Urinary bladder (tissue), 4 donors: ENCODE data around the gene SNRPB2. TPM values are rescaled to one million over a fixed set of nuclear protein-coding genes. Genes with fewer than 3 reads are reported as not detected.

ENCODE experiments used
- DNase-seq: peaks from one replicate; pipeline ENCODE4 v3.0.0-alpha.2; 2015; ENCODE audit errors: extremely low spot score
- H3K27ac ChIP-seq: one replicate; pipeline ENCODE4 v1.5.1; 2013; ENCODE audit warnings: low read depth, mild to moderate bottlenecking, moderate library complexity
- H3K36me3 ChIP-seq: one replicate; pipeline ENCODE4 v1.6.1; 2013; ENCODE audit warnings: mild to moderate bottlenecking, moderate library complexity; ENCODE audit not compliant: insufficient read depth
- H3K4me1 ChIP-seq: one replicate; pipeline ENCODE4 v1.6.1; 2013; ENCODE audit warnings: mild to moderate bottlenecking, moderate library complexity; ENCODE audit not compliant: insufficient read depth
- H3K4me3 ChIP-seq: one replicate; pipeline ENCODE4 v1.5.1; 2013; ENCODE audit warnings: low read depth, low read length
- WGBS: extraction: QIAGEN DNeasy Blood & Tissue Kit; methylation state at CpG from one replicate; pipeline ENCODE4 v1.1.7; 2013; 5-methylcytosine and 5-hydroxymethylcytosine counted together
- polyA plus RNA-seq: library from polyadenylated mRNA; stranded (reverse); fragments of 200-250 nt; gene quantifications from one replicate; pipeline ENCODE4 v1.2.3, GENCODE V29; 2013
- total RNA-seq: library from RNA; depleted of rRNA; stranded (reverse); fragments of >200 nt; gene quantifications from one replicate; pipeline ENCODE4 v1.2.3, GENCODE V29; 2014
- donor health status: healthy with polysubstance abuse.
- donor health status: healthy.

SNRPB2 gene
- total and polyA plus RNA-seq, 2 donors: 59.8 to 68.3 TPM

- Histone ChIP-seq H3K4me1 (no peaks in the 10 kb centered on the region), H3K4me3 (no peak within 1 kb of the TSS), H3K36me3 (no peaks in the 10 kb centered on the region), H3K27ac (no peak within 1 kb of the TSS)
- WGBS: 34% methylated on average over 5 of the region's 5 CpGs
- no peak for DNase-seq
Measured at GRCh38 chr20:16748308-16748900, 18.6 kb downstream of the SNRPB2 start, which contains the start of gene OTOR. OTOR (plus strand) TSS chr20:16748358; CDS start chr20:16748402, 44 bp downstream.

GRCh38 chr20:16749573-16749972 lies 19.7 kb downstream of the SNRPB2 start:
- Histone ChIP-seq H3K4me3 (no peak overlapping the region), H3K36me3 (no peaks in the 10 kb centered on the region), H3K4me1 (no peaks in the 10 kb centered on the region), H3K27ac (no peak overlapping the region)
- 61% methylated on average over 11 of the region's 11 CpGs for WGBS
- no peak for DNase-seq

- no peak overlapping the region for H3K27ac ChIP-seq
- no peaks in the 10 kb centered on the region for H3K36me3 ChIP-seq
- no peak for DNase-seq
- H3K4me1 ChIP-seq: no peaks in the 10 kb centered on the region
- H3K4me3 ChIP-seq: no peak overlapping the region
- 83% methylated on average over 1 of the region's 1 CpG for WGBS
Measured at GRCh38 chr20:16752082-16752481, 22.3 kb downstream of the SNRPB2 start.

DNA sequence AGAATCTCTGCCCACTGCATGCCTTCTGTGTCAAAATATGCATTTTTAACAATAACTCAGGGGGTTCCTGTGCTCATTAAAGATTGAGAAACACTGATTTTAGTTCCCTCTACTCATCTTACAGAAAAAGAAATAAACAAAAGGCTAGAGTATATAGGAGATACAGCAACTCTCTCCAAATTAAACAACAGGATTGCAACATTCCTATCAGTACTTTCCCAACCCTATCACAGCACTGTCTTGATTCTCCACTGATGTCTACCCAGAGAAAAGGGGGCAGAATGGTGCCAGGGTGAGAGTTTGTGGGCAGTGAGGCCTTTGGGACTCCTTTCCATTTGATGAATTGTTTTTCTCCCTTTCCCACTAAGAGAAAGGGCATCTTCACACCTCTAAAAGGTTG lies 23.1 kb downstream of the SNRPB2 start:
- no peaks in the 10 kb centered on the region for H3K36me3 ChIP-seq
- no peak overlapping the region for H3K27ac ChIP-seq
- H3K4me1 ChIP-seq: no peaks in the 10 kb centered on the region
- no peak for DNase-seq
- no peak overlapping the region for H3K4me3 ChIP-seq

DNA sequence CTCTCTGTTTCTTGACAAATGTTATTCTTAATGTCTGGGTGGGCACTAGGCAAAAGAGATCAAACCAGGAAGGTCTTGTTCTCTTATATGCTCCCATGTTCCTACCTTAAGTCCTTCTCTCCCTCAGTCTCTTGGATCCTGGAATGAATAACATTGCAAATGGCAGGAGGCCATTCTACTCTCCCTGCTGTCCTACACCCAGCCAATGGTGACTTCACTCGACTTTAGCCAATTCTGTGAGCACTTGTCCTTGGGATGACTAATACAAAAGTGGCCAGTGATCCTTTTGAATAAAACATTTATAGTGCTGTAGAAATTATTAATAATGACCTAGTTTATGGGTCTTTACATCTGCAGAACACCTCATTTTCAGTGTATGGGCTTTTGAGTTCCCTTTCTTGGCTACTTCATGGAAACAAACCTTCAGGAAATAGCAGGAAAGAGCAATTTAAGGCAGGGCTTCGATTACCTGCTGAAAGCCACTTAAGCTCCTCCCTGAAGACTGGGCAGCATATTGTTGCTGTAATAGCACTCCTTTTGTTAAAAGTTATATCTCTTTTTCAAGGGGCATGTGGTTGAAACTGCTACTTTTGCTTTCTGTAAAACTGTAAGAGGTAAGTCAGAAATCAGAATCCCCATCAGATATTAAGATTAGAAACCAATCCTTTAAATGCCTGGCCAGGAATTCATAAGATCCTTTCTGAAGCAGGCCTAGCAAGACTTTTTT lies 28.8 kb downstream of the SNRPB2 start:
- DNase-seq: no peak
- Histone ChIP-seq H3K27ac (no peak overlapping the region), H3K4me3 (no peak overlapping the region), H3K4me1 (no peaks in the 10 kb centered on the region), H3K36me3 (no peaks in the 10 kb centered on the region)
- 58% methylated on average over 2 of the region's 2 CpGs for WGBS

GRCh38 chr20:16759181-16759563 lies 29.3 kb downstream of the SNRPB2 start:
- no peaks in the 10 kb centered on the region for H3K36me3 ChIP-seq
- DNase-seq: no peak
- no peak overlapping the region for H3K4me3 ChIP-seq
- H3K4me1 ChIP-seq: no peaks in the 10 kb centered on the region
- WGBS: 55% methylated on average over 1 of the region's 1 CpG
- H3K27ac ChIP-seq: no peak overlapping the region

DNA sequence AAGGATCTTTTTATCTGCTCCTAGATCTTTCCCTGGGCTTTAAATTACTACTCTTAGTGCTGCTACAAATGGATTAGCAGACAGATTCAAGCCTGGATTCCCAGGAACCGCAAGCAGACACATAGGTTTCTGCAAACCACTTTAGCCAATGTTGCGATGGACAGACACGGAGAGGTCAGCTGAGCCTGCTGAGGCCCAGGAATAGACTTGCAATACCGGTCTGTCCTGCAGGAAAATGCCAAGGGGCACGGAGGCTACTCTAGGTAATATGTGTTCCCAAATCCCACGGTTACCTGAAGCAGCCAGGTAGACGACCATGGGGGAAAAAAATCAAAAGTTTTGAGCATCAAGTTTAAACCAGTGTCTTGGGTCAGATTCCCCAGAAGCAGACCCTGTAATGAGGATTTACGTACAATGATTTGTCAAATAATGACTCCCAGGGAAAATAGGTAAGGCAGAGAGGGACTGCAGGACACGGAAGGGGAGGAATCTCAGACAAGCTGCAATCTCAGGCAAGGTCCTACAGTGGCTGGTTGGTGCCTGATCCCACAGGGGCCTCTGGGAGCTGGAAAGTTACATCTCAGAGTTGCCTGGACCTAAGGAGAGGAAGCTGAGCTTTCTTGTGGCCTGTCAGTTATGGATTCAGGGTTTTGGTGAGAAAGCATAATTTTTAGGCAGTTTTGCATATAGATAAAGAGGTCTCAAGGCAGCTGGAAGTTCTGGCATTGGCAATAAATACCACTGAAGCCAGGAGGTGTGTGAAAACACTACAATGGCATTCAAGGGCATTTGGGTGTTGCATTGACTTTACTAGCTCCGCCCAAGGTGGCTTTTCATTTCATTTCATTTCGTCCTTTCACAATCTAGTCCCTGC lies 30.8 kb downstream of the SNRPB2 start:
- Histone ChIP-seq H3K36me3 (no peaks in the 10 kb centered on the region), H3K27ac (no peak overlapping the region), H3K4me1 (no peaks in the 10 kb centered on the region), H3K4me3 (no peak overlapping the region)
- DNase-seq: no peak
- WGBS: 54% methylated on average over 11 of the region's 11 CpGs

DNA sequence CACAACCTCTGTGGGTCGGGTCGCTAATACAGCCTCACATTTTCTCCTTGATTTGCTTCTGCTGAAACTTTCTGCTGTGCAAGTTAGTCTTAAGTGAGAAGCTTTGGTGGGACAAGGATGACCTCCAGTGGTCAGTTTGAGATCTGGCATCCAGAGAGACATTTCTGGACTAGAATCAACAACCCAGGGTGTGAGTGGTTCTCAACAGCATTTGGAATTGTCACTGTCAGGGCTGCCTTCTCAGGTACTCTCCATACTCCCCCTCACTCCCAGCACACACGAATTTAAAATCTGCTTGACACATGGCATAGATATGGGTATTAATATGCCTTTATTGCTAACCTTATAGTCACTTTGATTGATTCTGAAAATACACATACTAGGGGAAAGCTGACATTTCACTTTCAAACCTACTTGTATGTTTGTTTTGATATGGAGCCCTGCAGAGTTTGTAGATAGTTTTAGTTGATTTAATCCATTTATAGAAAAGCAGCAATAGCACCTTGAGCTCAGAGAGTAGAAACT lies 31.5 kb downstream of the SNRPB2 start:
- no peaks in the 10 kb centered on the region for H3K4me1 ChIP-seq
- H3K36me3 ChIP-seq: no peaks in the 10 kb centered on the region
- 2% methylated on average over 3 of the region's 3 CpGs for WGBS
- no peak overlapping the region for H3K27ac ChIP-seq
- peak; percentile 35 for DNase-seq
- H3K4me3 ChIP-seq: no peak overlapping the region

- Histone ChIP-seq H3K36me3 (no peaks in the 10 kb centered on the region), H3K27ac (no peak overlapping the region), H3K4me3 (no peak overlapping the region), H3K4me1 (no peaks in the 10 kb centered on the region)
- 42% methylated on average over 4 of the region's 4 CpGs for WGBS
- DNase-seq: no peak
Measured at GRCh38 chr20:16764560-16764959, 34.7 kb downstream of the SNRPB2 start.

DNA sequence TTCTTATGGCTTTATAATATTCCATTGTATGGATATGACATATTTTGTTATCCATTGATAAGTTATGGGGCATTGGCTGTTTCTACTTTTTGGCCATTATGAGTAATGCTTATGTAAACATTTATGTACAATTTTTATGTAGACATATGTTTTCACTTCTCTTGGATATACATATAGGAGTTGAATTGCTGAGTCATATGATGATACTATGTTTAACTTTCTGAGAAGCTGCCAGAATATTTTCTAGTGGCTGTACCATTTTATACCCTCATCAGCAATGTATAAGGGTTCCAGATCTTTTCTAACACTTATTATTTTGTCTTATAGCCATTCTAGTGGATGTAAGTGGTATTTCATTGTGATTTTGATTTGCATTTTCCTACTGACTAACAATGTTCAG lies 41.4 kb downstream of the SNRPB2 start:
- H3K4me3 ChIP-seq: no peak overlapping the region
- H3K36me3 ChIP-seq: no peaks in the 10 kb centered on the region
- no peak for DNase-seq
- H3K4me1 ChIP-seq: no peaks in the 10 kb centered on the region
- H3K27ac ChIP-seq: no peak overlapping the region

GRCh38 chr20:16775961-16776360 lies 46.1 kb downstream of the SNRPB2 start:
- Histone ChIP-seq H3K4me1 (no peaks in the 10 kb centered on the region), H3K27ac (no peak overlapping the region), H3K4me3 (no peak overlapping the region), H3K36me3 (no peaks in the 10 kb centered on the region)
- no peak for DNase-seq
- 74% methylated on average over 1 of the region's 1 CpG for whole genome bisulfite sequencing

DNA sequence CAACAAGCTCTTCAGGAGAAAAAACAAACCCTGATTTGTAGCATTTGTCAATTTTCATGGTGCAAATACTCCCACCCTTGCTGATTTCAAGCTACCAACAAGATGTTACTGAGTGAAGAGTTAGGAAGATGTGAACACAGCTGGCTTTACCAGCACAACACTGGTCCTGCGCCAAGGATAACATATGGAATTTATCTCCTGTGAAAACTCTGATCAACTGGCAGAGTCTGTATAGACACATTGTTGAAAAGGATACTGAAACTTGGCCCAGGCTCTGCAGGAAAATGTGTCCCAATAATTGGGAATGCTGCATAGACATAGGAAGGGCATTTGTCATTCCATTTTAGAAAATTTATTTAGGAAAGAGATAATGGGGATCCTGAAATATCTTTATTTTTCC lies 47.3 kb downstream of the SNRPB2 start:
- Histone ChIP-seq H3K36me3 (no peaks in the 10 kb centered on the region), H3K27ac (no peak overlapping the region), H3K4me3 (no peak overlapping the region), H3K4me1 (no peaks in the 10 kb centered on the region)
- 64% methylated on average over 1 of the region's 1 CpG for WGBS
- no peak for DNase-seq

DNA sequence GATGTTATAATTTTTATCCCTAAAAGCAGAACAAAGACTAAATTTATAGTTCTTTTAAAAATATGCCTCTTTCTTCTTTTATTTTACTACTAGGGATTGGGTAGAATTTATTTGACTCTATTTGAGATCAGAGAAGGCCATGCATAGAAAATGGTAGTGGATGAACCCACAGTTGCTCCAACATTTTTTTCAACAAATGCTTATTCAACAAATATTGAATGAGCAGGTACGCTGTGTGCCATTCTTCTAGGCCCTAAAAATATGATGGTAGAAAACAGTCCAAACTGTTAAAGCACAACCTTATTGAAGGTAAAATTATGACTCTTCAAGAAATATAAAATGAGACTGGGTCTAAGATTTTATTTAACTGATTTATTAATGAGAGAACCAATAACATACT lies 48.3 kb downstream of the SNRPB2 start:
- no peaks in the 10 kb centered on the region for H3K36me3 ChIP-seq
- H3K27ac ChIP-seq: no peak overlapping the region
- no peaks in the 10 kb centered on the region for H3K4me1 ChIP-seq
- 92% methylated on average over 1 of the region's 1 CpG for WGBS
- DNase-seq: no peak
- no peak overlapping the region for H3K4me3 ChIP-seq

- Histone ChIP-seq H3K36me3 (no peaks in the 10 kb centered on the region), H3K4me3 (no peak overlapping the region), H3K4me1 (no peaks in the 10 kb centered on the region), H3K27ac (no peak overlapping the region)
- DNase-seq: no peak
- WGBS: 97% methylated on average over 1 of the region's 1 CpG
Measured at GRCh38 chr20:16781496-16781895, 51.7 kb downstream of the SNRPB2 start.
